Measurements from ENCODE around the gene KCNH6. TPM values are rescaled to one million over a fixed set of nuclear protein-coding genes. Genes with fewer than 3 reads are reported as not detected.

KCNH6 gene
- total RNA-seq, 1 experiment from 2014 or later, result 1.6 TPM

GRCh38 chr17:63517825-63518534 lies 5.2 kb upstream of the KCNH6 start:
- H3K36me3 Mint-ChIP-seq (ENCODE audit: insufficient read depth in 1 of 3, low read depth in 3 of 3), result no peaks in the 10 kb centered on the region
- H3K27me3 Mint-ChIP-seq (ENCODE audit: low read depth), result peaks cover 7% of the 10 kb centered on the region; the same call in 1 of the 2 replicates
- H3K23me2 ChIP-seq (ENCODE audit: insufficient read length, low read depth, low read length, poor library complexity, severe bottlenecking), result no peaks in the 10 kb centered on the region
- H3K79me1 ChIP-seq (ENCODE audit: insufficient read depth, low read depth, low read length, poor library complexity, severe bottlenecking), result no peaks in the 10 kb centered on the region
- no peak overlapping the region for H3K18ac ChIP-seq (ENCODE audit: insufficient read length, low read depth, low read length)
- no peak overlapping the region for H4K5ac ChIP-seq (ENCODE audit: insufficient read length, low read depth, low read length)
- no peak overlapping the region for H3K14ac ChIP-seq (ENCODE audit: insufficient read depth, low read length)
- H2BK120ac ChIP-seq (ENCODE audit: low read depth, low read length, poor library complexity, severe bottlenecking), result no peak overlapping the region
- H3K27ac Mint-ChIP-seq, result no peak overlapping the region
- H3K4ac ChIP-seq (ENCODE audit: low read depth, low read length), result no peak overlapping the region
- DNase-seq, result no peak
- no peaks in the 10 kb centered on the region for H3K27me3 ChIP-seq (ENCODE audit: insufficient read depth, low read length)
- peaks cover 21 to 24% of the 10 kb centered on the region in 2 experiments for H3K4me1 Mint-ChIP-seq
- H3K4me1 ChIP-seq (ENCODE audit: insufficient read depth, low read length), result 0 out of 2 replicates have a peak, but pooled peaks cover 6% of the 10 kb centered on the region
- no peak overlapping the region for H2BK20ac ChIP-seq (ENCODE audit: low read depth, low read length, poor library complexity, severe bottlenecking)
- H3K9me3 Mint-ChIP-seq, result no peaks in the 10 kb centered on the region
- no peak overlapping the region for H2BK15ac ChIP-seq (ENCODE audit: low read depth, low read length)
- H3K4me2 ChIP-seq (ENCODE audit: insufficient read depth, insufficient read length, low read length), result no peak overlapping the region
- no peak overlapping the region for H4K8ac ChIP-seq (replicated peaks; ENCODE audit: insufficient read length, low read depth, low read length)
- H3K9me3 ChIP-seq (ENCODE audit: control insufficient read depth, low read depth, low read length), result no peaks in the 10 kb centered on the region
- H2BK5ac ChIP-seq (ENCODE audit: insufficient read length, low read length), result no peak overlapping the region
- no peak overlapping the region for H3K56ac ChIP-seq (ENCODE audit: insufficient read length, low read depth, low read length)
- H2AFZ ChIP-seq (ENCODE audit: low read length), result no peak overlapping the region
- no peak overlapping the region for H3K4me3 Mint-ChIP-seq
- TF ChIP-seq, protein P1, sequence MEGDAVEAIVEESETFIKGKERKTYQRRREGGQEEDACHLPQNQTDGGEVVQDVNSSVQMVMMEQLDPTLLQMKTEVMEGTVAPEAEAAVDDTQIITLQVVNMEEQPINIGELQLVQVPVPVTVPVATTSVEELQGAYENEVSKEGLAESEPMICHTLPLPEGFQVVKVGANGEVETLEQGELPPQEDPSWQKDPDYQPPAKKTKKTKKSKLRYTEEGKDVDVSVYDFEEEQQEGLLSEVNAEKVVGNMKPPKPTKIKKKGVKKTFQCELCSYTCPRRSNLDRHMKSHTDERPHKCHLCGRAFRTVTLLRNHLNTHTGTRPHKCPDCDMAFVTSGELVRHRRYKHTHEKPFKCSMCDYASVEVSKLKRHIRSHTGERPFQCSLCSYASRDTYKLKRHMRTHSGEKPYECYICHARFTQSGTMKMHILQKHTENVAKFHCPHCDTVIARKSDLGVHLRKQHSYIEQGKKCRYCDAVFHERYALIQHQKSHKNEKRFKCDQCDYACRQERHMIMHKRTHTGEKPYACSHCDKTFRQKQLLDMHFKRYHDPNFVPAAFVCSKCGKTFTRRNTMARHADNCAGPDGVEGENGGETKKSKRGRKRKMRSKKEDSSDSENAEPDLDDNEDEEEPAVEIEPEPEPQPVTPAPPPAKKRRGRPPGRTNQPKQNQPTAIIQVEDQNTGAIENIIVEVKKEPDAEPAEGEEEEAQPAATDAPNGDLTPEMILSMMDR (conservative IDR thresholded peaks at IDR 0.05), result no peak
- H3K27ac ChIP-seq (ENCODE audit: insufficient read length, low read depth, low read length), result no peak overlapping the region
- H3K9ac ChIP-seq (ENCODE audit: extremely low read depth, insufficient read length, low read length), result no peak overlapping the region
- H3K79me2 ChIP-seq (ENCODE audit: insufficient read depth, low read length), result no peaks in the 10 kb centered on the region
- no peak overlapping the region for H3K23ac ChIP-seq (ENCODE audit: insufficient read length, low read depth, low read length)
- no peak overlapping the region for H2AK5ac ChIP-seq (ENCODE audit: insufficient read length, low read length)
- H3T11ph ChIP-seq (ENCODE audit: low read length), result no peak overlapping the region
- H4K20me1 ChIP-seq (ENCODE audit: control insufficient read depth, insufficient read depth, insufficient read length), result no peaks in the 10 kb centered on the region
- no peak overlapping the region for H4K91ac ChIP-seq (ENCODE audit: insufficient read length, low read depth, low read length)
- no peak overlapping the region for H2BK12ac ChIP-seq (ENCODE audit: insufficient read length, low read depth, low read length)
- WGBS (ENCODE audit: extremely low coverage, insufficient read length, low lambda C conversion rate), result no CpG with 5 or more reads among the region's 8 CpGs

Measured in H9 (cell line).